HCT116 (cell line): ENCODE results near the gene XPO4. TPM values are rescaled to one million over a fixed set of nuclear protein-coding genes. Genes with fewer than 3 reads are reported as not detected.

ENCODE experiments used
- ATAC-seq: fragments of 200-7000 bp; cut with Tn5 transposase; 2 replicates; pipeline ENCODE4 v1.9.1; 2020; ENCODE audit warnings: mild to moderate bottlenecking, moderate library complexity
- BruUV-seq: library from RNA; stranded (reverse); fragments of 400-500 nt; replicated peaks from 2 replicates; lab custom pipeline; 2021; lab: Mats Ljungman, UMichigan
- CTCF ChIA-PET: fragments of 300-600 bp; sonication (Branson Sonifier 250); formaldehyde crosslinking; loops from one replicate; lab custom pipeline; 2021; ENCODE audit warnings: antibody characterized with exemption; lab: Charles Lee
- POLR2A ChIA-PET: fragments of 300-600, 350-600 bp; sonication (Branson Sonifier 250); formaldehyde crosslinking; loops from one replicate; lab custom pipeline; 2021; ENCODE audit warnings: antibody characterized with exemption; lab: Charles Lee
- RAD21 ChIA-PET, 2 experiments: fragments of 300-600 bp; sonication (Branson Sonifier 250); formaldehyde crosslinking; loops; one replicate each; lab custom pipeline; 2023; ENCODE audit warnings: low total read pairs in 2 of 2; ENCODE audit not compliant: uncharacterized antibody in 2 of 2, unreplicated experiment in 2 of 2, low non-redundant PET in 1 of 2; lab: Charles Lee
- DNase-seq: peaks from one replicate; pipeline ENCODE4 v3.0.0-alpha.2; 2010; ENCODE audit warnings: low read depth, low spot score
- H2AFZ ChIP-seq: fragments of 200-600 bp; shearing (Covaris generic), sonication (generic); 2 replicates; pipeline ENCODE4 v1.6.1; 2017; ENCODE audit warnings: low read depth, mixed run types, mixed read lengths, antibody characterized with exemption, low read length; ENCODE audit not compliant: poor library complexity, severe bottlenecking
- H3K27ac ChIP-seq: 2 replicates; pipeline ENCODE4 v1.5.1; 2012; ENCODE audit warnings: low read depth, low read length
- H3K27me3 ChIP-seq: fragments of 200-600 bp; sonication (generic); 2 replicates; pipeline ENCODE4 v1.6.1; 2016; ENCODE audit warnings: mixed run types, low read length, mixed read lengths; ENCODE audit not compliant: insufficient read depth
- H3K36me3 ChIP-seq, 2 experiments: fragments of 200-500 bp in 1 of 2; fragments of 200-600 bp in 1 of 2; sonication (Bioruptor generic) in 1 of 2; sonication (generic) in 1 of 2; 2 replicates each; pipeline versions ENCODE4 v1.5.1 to v1.6.1; 2014 to 2016; ENCODE audit warnings: low read length in 2 of 2, inconsistent platforms in 1 of 2, mixed read lengths in 1 of 2, mixed run types in 1 of 2; ENCODE audit not compliant: insufficient read depth in 2 of 2, control insufficient read depth in 1 of 2
- H3K4me1 ChIP-seq, 2 experiments: fragments of 200-600 bp in 1 of 2; sonication (generic) in 1 of 2; 2 replicates each; pipeline versions ENCODE4 v1.5.1 to v1.6.1; 2012 to 2017; ENCODE audit warnings: low read length in 2 of 2, inconsistent platforms in 1 of 2, mild to moderate bottlenecking in 1 of 2, mixed read lengths in 1 of 2, mixed run types in 1 of 2, moderate library complexity in 1 of 2; ENCODE audit not compliant: insufficient read depth in 2 of 2, control insufficient read depth in 1 of 2
- H3K4me2 ChIP-seq: fragments of 200-600 bp; sonication (generic); 2 replicates; pipeline ENCODE4 v1.6.1; 2017; ENCODE audit warnings: mixed run types, low read length, mixed read lengths
- H3K4me3 ChIP-seq, 2 experiments: fragments of 200-600 bp in 1 of 2; sonication (generic) in 1 of 2; replicated peaks in 1 of 2; 2 replicates each; pipeline ENCODE4 v1.5.1; 2011 to 2016; ENCODE audit warnings: low read length in 2 of 2, control low read depth in 1 of 2, low read depth in 1 of 2, mild to moderate bottlenecking in 1 of 2, mixed read lengths in 1 of 2, mixed run types in 1 of 2
- H3K79me2 ChIP-seq: fragments of 200-600 bp; sonication (generic); 2 replicates; pipeline ENCODE4 v1.6.1; 2017; ENCODE audit warnings: mild to moderate bottlenecking, mixed run types, low read length, moderate library complexity, mixed read lengths; ENCODE audit not compliant: insufficient read depth
- H3K9ac ChIP-seq: fragments of 200-600 bp; sonication (generic); 2 replicates; pipeline ENCODE4 v1.6.1; 2016; ENCODE audit warnings: low read length, mixed read lengths
- H3K9me2 ChIP-seq: fragments of 200-600 bp; sonication (generic), shearing (Covaris generic); 2 replicates; pipeline ENCODE4 v1.6.1; 2017; ENCODE audit warnings: mixed run types, mild to moderate bottlenecking, moderate library complexity; ENCODE audit not compliant: insufficient read depth
- H3K9me3 ChIP-seq, 2 experiments: fragments of 200-500 bp in 1 of 2; fragments of 200-600 bp in 1 of 2; sonication (Bioruptor generic) in 1 of 2; sonication (generic) in 1 of 2; 2 replicates each; pipeline ENCODE4 v1.6.1; 2014 to 2017; ENCODE audit warnings: low read length in 2 of 2, mixed read lengths in 2 of 2, inconsistent platforms in 1 of 2, low read depth in 1 of 2, mild to moderate bottlenecking in 1 of 2, mixed run types in 1 of 2, moderate library complexity in 1 of 2; ENCODE audit not compliant: control insufficient read depth in 1 of 2, insufficient read depth in 1 of 2
- H4K20me1 ChIP-seq: fragments of 200-600 bp; sonication (generic), shearing (Covaris generic); 2 replicates; pipeline ENCODE4 v1.6.1; 2017; ENCODE audit warnings: mixed run types, mild to moderate bottlenecking, moderate library complexity; ENCODE audit not compliant: insufficient read depth
- CBX3 ChIP-seq: IDR thresholded peaks from 2 replicates; pipeline ENCODE4 v1.6.1; 2012; ENCODE audit warnings: low read depth
- CEBPB ChIP-seq: IDR thresholded peaks from 2 replicates; pipeline ENCODE4 v1.6.1; 2012; ENCODE audit warnings: low read depth
- CTCF ChIP-seq, 3 experiments: fragments of 200-600 bp in 1 of 3; sonication (generic) in 1 of 3; IDR thresholded peaks in 2 of 3; conservative IDR thresholded peaks in 1 of 3; 2 replicates each; pipeline ENCODE4 v1.5.1; 2012 to 2017; ENCODE audit warnings: low read depth in 2 of 3, low read length in 2 of 3, antibody characterized with exemption in 1 of 3, borderline replicate concordance in 1 of 3, control low read depth in 1 of 3, mild to moderate bottlenecking in 1 of 3, mixed read lengths in 1 of 3, mixed run types in 1 of 3, moderate library complexity in 1 of 3; ENCODE audit not compliant: insufficient read depth in 1 of 3
- EGR1 ChIP-seq: IDR thresholded peaks from 2 replicates; pipeline ENCODE4 v1.6.1; 2012; ENCODE audit warnings: low read depth
- EZH2 ChIP-seq: fragments of 200-600 bp; sonication (generic); IDR thresholded peaks from 2 replicates; pipeline ENCODE4 v1.6.1; 2017; ENCODE audit warnings: antibody characterized with exemption, mixed run types
- FOSL1 ChIP-seq: IDR thresholded peaks from 2 replicates; pipeline ENCODE4 v1.6.1; 2012; ENCODE audit warnings: low read depth
- RAD21 ChIP-seq: IDR thresholded peaks from 2 replicates; pipeline ENCODE4 v1.6.1; 2012; ENCODE audit warnings: low read depth, mild to moderate bottlenecking
- REST ChIP-seq: IDR thresholded peaks from 2 replicates; pipeline ENCODE4 v1.6.1; 2012; ENCODE audit warnings: low read depth
- SIN3A ChIP-seq: IDR thresholded peaks from 2 replicates; pipeline ENCODE4 v1.6.1; 2012; ENCODE audit warnings: low read depth
- SP1 ChIP-seq: IDR thresholded peaks from 2 replicates; pipeline ENCODE4 v1.6.1; 2012; ENCODE audit warnings: low read depth
- TCF7L2 ChIP-seq: IDR thresholded peaks from 2 replicates; pipeline ENCODE4 v1.7.0; 2011; ENCODE audit warnings: borderline replicate concordance, inconsistent platforms; ENCODE audit not compliant: insufficient read depth, insufficient read length; ENCODE audit errors: extremely low read depth
- YY1 ChIP-seq: IDR thresholded peaks from 2 replicates; pipeline ENCODE4 v1.6.1; 2011; ENCODE audit warnings: low read length, low read depth, moderate library complexity, mild to moderate bottlenecking; ENCODE audit not compliant: insufficient replicate concordance; ENCODE audit errors: extremely low read depth
- ZBTB33 ChIP-seq: IDR thresholded peaks from 2 replicates; pipeline ENCODE4 v1.6.1; 2011; ENCODE audit warnings: mild to moderate bottlenecking, low read length, moderate library complexity; ENCODE audit not compliant: insufficient replicate concordance; ENCODE audit errors: extremely low read depth
- ZFX ChIP-seq: fragments of 450-650 bp; IDR thresholded peaks from 2 replicates; pipeline ENCODE4 v1.6.1; 2017
- intact Hi-C: fragments of 100-400 bp; cut with micrococcal nuclease; formaldehyde crosslinking; loops from 2 replicates; pipeline ENCODE4 v1.10.0; 2022
- total RNA-seq: library from RNA; stranded (reverse); gene quantifications from one replicate; pipeline ENCODE4 v1.2.1, GENCODE V29; 2021; ENCODE audit not compliant: unreplicated experiment

Gene XPO4
- total RNA-seq, 1 experiment from 2014 or later, result 29.7 TPM

GRCh38 chr13:20831254-20831653 is 71.3 kb downstream of the XPO4 start:
- ChIA-PET CTCF (no interaction called here), POLR2A (no interaction called here), RAD21 (interaction anchor here in 1 of 2 experiments (0.7 kb wide), 1 partner anchor 634 kb away, joined by 3 read pairs; no protein-coding TSS in a partner anchor)
- Histone ChIP-seq H3K4me1 (peaks cover 0 to 6% of the 10 kb centered on the region in 2 experiments; a peak in 1 of 4 replicates), H3K79me2 (peaks cover 44% of the 10 kb centered on the region), H3K27ac (no peak overlapping the region), H3K9me3 (no peaks in the 10 kb centered on the region), H3K9me2 (no peaks in the 10 kb centered on the region), H3K27me3 (no peaks in the 10 kb centered on the region), H3K9ac (no peak overlapping the region), H3K4me3 (no peak overlapping the region), H4K20me1 (peaks cover 4% of the 10 kb centered on the region; the same call in 1 of the 2 replicates), H3K4me2 (no peak overlapping the region), H2AFZ (no peak overlapping the region), H3K36me3 (peaks cover under 1 to 2% of the 10 kb centered on the region in 2 experiments; a peak in 1 of 4 replicates)
- TF ChIP-seq CTCF (IDR thresholded peaks at IDR 0.05 in 2 of 3, conservative IDR thresholded peaks at IDR 0.05 in 1 of 3; ENCODE audit: borderline replicate concordance in 1 of 3, insufficient read depth in 1 of 3, low read depth in 2 of 3, low read length in 2 of 3), result no peak
- no peak for TF ChIP-seq EZH2
- TF ChIP-seq CEBPB, result no peak
- no peak for TF ChIP-seq EGR1
- TF ChIP-seq SP1, result no peak
- no peak for TF ChIP-seq RAD21
- TF ChIP-seq REST, result no peak
- no peak for TF ChIP-seq YY1
- TF ChIP-seq FOSL1, result no peak
- TF ChIP-seq ZFX, result no peak
- no peak for TF ChIP-seq TCF7L2
- no peak for TF ChIP-seq ZBTB33
- TF ChIP-seq SIN3A, result no peak
- TF ChIP-seq CBX3, result no peak
- no peak for DNase-seq
- BruUV-seq, result no TSS peak
- intact Hi-C loops, result no loop called here
- ATAC-seq, result no peak
